Vagina (tissue), 2 donors: ENCODE data around the gene ACTRT2. TPM values are rescaled to one million over a fixed set of nuclear protein-coding genes. Genes with fewer than 3 reads are reported as not detected.

Experiments
- DNase-seq, 2 donors: peaks; one replicate each; pipeline ENCODE4 v3.0.0-alpha.2; 2017; ENCODE audit errors: extremely low spot score in 2 of 2
- H3K27ac ChIP-seq: fragments of 200-600 bp; sonication (generic); one replicate; pipeline ENCODE4 v1.5.1; 2019
- H3K27me3 ChIP-seq: fragments of 200-600 bp; sonication (generic); one replicate; pipeline ENCODE4 v1.5.1; 2019
- H3K36me3 ChIP-seq, 2 donors: fragments of 200-600 bp; sonication (generic); one replicate each; pipeline ENCODE4 v1.5.1; 2017 to 2019
- H3K4me1 ChIP-seq: fragments of 200-600 bp; sonication (generic); one replicate; pipeline ENCODE4 v1.5.1; 2019
- H3K4me3 ChIP-seq, 2 donors: fragments of 200-600 bp; sonication (generic); 1 replicate in 1 of 2; 2 replicates in 1 of 2; pipeline ENCODE4 v1.5.1; 2016 to 2019
- H3K9me3 ChIP-seq: fragments of 200-600 bp; sonication (generic); one replicate; pipeline ENCODE4 v1.5.1; 2019
- CTCF ChIP-seq, 3 experiments: fragments of 450-650 bp in 2 of 3; fragments of 200-600 bp in 1 of 3; sonication (generic) in 1 of 3; IDR thresholded peaks; one replicate each; pipeline ENCODE4 v1.5.1; 2017 to 2019; ENCODE audit warnings: antibody characterized with exemption in 3 of 3, mild to moderate bottlenecking in 2 of 3, moderate library complexity in 2 of 3
- POLR2A ChIP-seq, 2 donors: fragments of 450-650 bp; IDR thresholded peaks; one replicate each; pipeline ENCODE4 v1.6.1; 2017; ENCODE audit warnings: antibody characterized with exemption in 2 of 2, mild to moderate bottlenecking in 2 of 2, moderate library complexity in 2 of 2
- POLR2AphosphoS5 ChIP-seq, 2 donors: sonication (generic); formaldehyde crosslinking; IDR thresholded peaks; one replicate each; pipeline ENCODE4 v1.9.0; 2017; ENCODE audit warnings: antibody characterized with exemption in 2 of 2, mild to moderate bottlenecking in 2 of 2, low read depth in 1 of 2; ENCODE audit not compliant: insufficient read depth in 1 of 2
- intact Hi-C: fragments of 100-400 bp; cut with DNase I; formaldehyde crosslinking; loops from one replicate; pipeline ENCODE4 v1.15.1; 2023
- total RNA-seq: library from RNA; depleted of rRNA; stranded (reverse); fragments of >200 nt; gene quantifications from one replicate; pipeline ENCODE4 v1.2.3, GENCODE V29; 2016

ACTRT2 gene
- total RNA-seq, 1 donor from 2014 or later: not detected

GRCh38 chr1:3000671-3001470 is 20.4 kb upstream of the ACTRT2 start:
- TF ChIP-seq CTCF (IDR thresholded peaks at IDR 0.05): no peak
- TF ChIP-seq POLR2AphosphoS5 (IDR thresholded peaks at IDR 0.05; ENCODE audit: insufficient read depth in 1 of 2, low read depth in 1 of 2): no peak
- TF ChIP-seq POLR2A (IDR thresholded peaks at IDR 0.05): no peak
- intact Hi-C loops: no loop called here
- Histone ChIP-seq H3K36me3 (no peaks in the 10 kb centered on the region), H3K4me1 (no peaks in the 10 kb centered on the region), H3K4me3 (no peak overlapping the region), H3K27me3 (no peaks in the 10 kb centered on the region), H3K27ac (no peak overlapping the region), H3K9me3 (no peaks in the 10 kb centered on the region)
- DNase-seq: no peak

- DNase-seq: no peak
- intact Hi-C loops: no loop called here
- Histone ChIP-seq H3K27me3 (no peaks in the 10 kb centered on the region), H3K4me3 (no peak overlapping the region), H3K4me1 (no peaks in the 10 kb centered on the region), H3K36me3 (no peaks in the 10 kb centered on the region), H3K27ac (no peak overlapping the region), H3K9me3 (no peaks in the 10 kb centered on the region)
- TF ChIP-seq POLR2AphosphoS5 (IDR thresholded peaks at IDR 0.05; ENCODE audit: insufficient read depth in 1 of 2, low read depth in 1 of 2): no peak
These were observed 19.6 kb upstream of the ACTRT2 start for GRCh38 chr1:3001471-3002348.

- Histone ChIP-seq H3K27me3 (no peaks in the 10 kb centered on the region), H3K4me1 (no peaks in the 10 kb centered on the region), H3K27ac (no peak overlapping the region), H3K9me3 (no peaks in the 10 kb centered on the region), H3K36me3 (no peaks in the 10 kb centered on the region), H3K4me3 (no peak overlapping the region)
- TF ChIP-seq POLR2A (IDR thresholded peaks at IDR 0.05) (no peak), CTCF (IDR thresholded peaks at IDR 0.05) (no peak), POLR2AphosphoS5 (IDR thresholded peaks at IDR 0.05; ENCODE audit: insufficient read depth in 1 of 2, low read depth in 1 of 2) (no peak)
- intact Hi-C loops: no loop called here
- no peak for DNase-seq
These were observed 18.8 kb upstream of the ACTRT2 start for GRCh38 chr1:3002349-3003038.

GRCh38 chr1:3003039-3003940 is 18.0 kb upstream of the ACTRT2 start:
- no peak overlapping the region for H3K27ac ChIP-seq
- H3K36me3 ChIP-seq: no peaks in the 10 kb centered on the region
- DNase-seq: no peak
- H3K4me1 ChIP-seq: no peaks in the 10 kb centered on the region
- no peak overlapping the region for H3K4me3 ChIP-seq
- no peaks in the 10 kb centered on the region for H3K27me3 ChIP-seq
- no peaks in the 10 kb centered on the region for H3K9me3 ChIP-seq
- TF ChIP-seq POLR2AphosphoS5 (IDR thresholded peaks at IDR 0.05; ENCODE audit: insufficient read depth in 1 of 2, low read depth in 1 of 2) (no peak), POLR2A (IDR thresholded peaks at IDR 0.05) (no peak)
- intact Hi-C loops: no loop called here

GRCh38 chr1:3003941-3004270 is 17.4 kb upstream of the ACTRT2 start:
- intact Hi-C loops: no loop called here
- Histone ChIP-seq H3K27me3 (no peaks in the 10 kb centered on the region), H3K36me3 (no peaks in the 10 kb centered on the region), H3K4me1 (no peaks in the 10 kb centered on the region), H3K9me3 (no peaks in the 10 kb centered on the region), H3K4me3 (no peak overlapping the region), H3K27ac (no peak overlapping the region)
- TF ChIP-seq POLR2AphosphoS5 (IDR thresholded peaks at IDR 0.05; ENCODE audit: insufficient read depth in 1 of 2, low read depth in 1 of 2) (no peak), CTCF (IDR thresholded peaks at IDR 0.05) (no peak), POLR2A (IDR thresholded peaks at IDR 0.05) (no peak)
- no peak for DNase-seq
